Measurements from ENCODE around the gene GEMIN4. TPM values are rescaled to one million over a fixed set of nuclear protein-coding genes. Genes with fewer than 3 reads are reported as not detected.

Gene GEMIN4
- polyA plus RNA-seq, 2 of the 4 experiments (the other 2 are of a cell fraction): 36.1 to 47.6 TPM

DNA sequence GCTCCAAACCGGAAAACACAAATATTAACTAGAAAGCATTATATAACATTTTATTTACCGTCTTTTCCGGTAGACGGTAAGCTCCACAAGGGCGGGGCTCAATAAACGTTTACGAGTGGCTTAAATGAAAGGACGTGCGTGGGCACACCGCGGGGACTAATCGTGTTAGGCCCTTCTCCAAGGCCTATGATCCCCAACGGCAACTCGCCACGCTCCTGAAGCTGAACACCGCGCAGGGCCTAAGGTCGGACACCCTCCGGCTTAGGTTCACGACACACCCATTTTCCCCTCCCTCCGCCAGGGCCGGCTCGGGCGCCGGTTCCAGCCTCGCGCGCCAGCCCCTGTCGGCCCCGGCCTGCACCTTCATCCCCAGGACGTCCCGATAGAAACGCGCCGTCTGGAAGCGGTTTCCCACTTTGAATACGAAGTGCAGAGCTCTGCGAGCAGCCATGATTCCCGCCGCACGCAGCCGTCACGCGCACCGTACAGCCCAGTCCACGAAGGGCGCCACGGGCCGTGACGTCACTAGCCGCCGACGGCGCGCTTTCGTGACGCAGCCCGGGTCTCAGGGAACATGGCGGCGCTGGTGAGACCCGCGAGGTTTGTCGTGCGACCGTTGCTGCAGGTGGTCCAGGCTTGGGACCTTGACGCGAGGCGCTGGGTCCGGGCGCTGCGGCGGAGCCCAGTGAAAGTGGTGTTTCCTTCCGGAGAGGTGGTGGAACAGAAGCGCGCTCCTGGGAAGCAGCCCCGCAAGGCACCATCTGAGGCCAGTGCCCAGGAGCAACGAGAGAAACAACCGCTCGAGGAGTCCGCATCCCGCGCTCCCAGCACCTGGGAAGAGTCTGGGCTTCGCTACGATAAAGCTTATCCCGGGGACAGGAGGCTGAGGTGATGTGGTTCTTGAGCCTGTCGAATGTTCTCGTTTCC is 30.0 kb upstream of the GEMIN4 start, which contains the start of the genes GLOD4 and MRM3:
Gene GLOD4 (minus strand): TSS at position 476 of the 927 bp plus-strand sequence. CDS start 25 bp downstream, at position 451.
Gene MRM3 (plus strand): TSS at position 549 of the 927 bp plus-strand sequence. CDS start 26 bp downstream, at position 575.
- Histone ChIP-seq H3K4me3 (peak within 1 kb of the TSS; percentile 96), H3K4me1 (peaks cover 22% of the 10 kb centered on the region), H3K9me3 (no peaks in the 10 kb centered on the region), H3K27ac (peak within 1 kb of the TSS; percentile 89 to 91), H3K4me2 (peak within 1 kb of the TSS; percentile 98)
- TF ChIP-seq, protein P1, sequence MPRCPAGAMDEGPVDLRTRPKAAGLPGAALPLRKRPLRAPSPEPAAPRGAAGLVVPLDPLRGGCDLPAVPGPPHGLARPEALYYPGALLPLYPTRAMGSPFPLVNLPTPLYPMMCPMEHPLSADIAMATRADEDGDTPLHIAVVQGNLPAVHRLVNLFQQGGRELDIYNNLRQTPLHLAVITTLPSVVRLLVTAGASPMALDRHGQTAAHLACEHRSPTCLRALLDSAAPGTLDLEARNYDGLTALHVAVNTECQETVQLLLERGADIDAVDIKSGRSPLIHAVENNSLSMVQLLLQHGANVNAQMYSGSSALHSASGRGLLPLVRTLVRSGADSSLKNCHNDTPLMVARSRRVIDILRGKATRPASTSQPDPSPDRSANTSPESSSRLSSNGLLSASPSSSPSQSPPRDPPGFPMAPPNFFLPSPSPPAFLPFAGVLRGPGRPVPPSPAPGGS (IDR thresholded peaks at IDR 0.05): peak; percentile 81; the same call in 2 of the 3 replicates
- TF ChIP-seq CBX8 (IDR thresholded peaks at IDR 0.05) (no peak), SREBF2 (IDR thresholded peaks at IDR 0.05) (no peak), NFE2L2 (conservative IDR thresholded peaks at IDR 0.05; ENCODE audit: low read length) (no peak), PBX3 (IDR thresholded peaks at IDR 0.05) (peak; percentile 62; the same call in 1 of the 2 replicates), TP53 (CRISPR knock-in tag; IDR thresholded peaks at IDR 0.05) (no peak; the same call in 1 of the 2 replicates), FOSL2 (IDR thresholded peaks at IDR 0.05) (no peak), FOSL2 (CRISPR knock-in tag; IDR thresholded peaks at IDR 0.05) (peak; percentile 46; the same call in 1 of the 2 replicates), NPAS2 (CRISPR knock-in tag; IDR thresholded peaks at IDR 0.05; ENCODE audit: borderline replicate concordance) (peak; percentile 82), GATA3 (IDR thresholded peaks at IDR 0.05; ENCODE audit: borderline replicate concordance) (0 out of 2 replicates have a peak, but pooled peaks have one; percentile 41), ZNF302 (CRISPR knock-in tag; IDR thresholded peaks at IDR 0.05) (no peak), ZFP36 (IDR thresholded peaks at IDR 0.05; ENCODE audit: borderline replicate concordance, partially characterized antibody) (no peak), MYC (IDR thresholded peaks at IDR 0.05; ENCODE audit: borderline replicate concordance, low read length) (peak; percentile 96; the same call in 1 of the 2 replicates), FOXS1 (CRISPR knock-in tag; IDR thresholded peaks at IDR 0.05) (no peak), FOSB (CRISPR knock-in tag; IDR thresholded peaks at IDR 0.05) (no peak), E2F6 (IDR thresholded peaks at IDR 0.05; ENCODE audit: borderline replicate concordance, low read depth) (peak; percentile 76), HES2 (IDR thresholded peaks at IDR 0.05) (no peak), HDAC2 (IDR thresholded peaks at IDR 0.05) (peak; percentile 98), NR3C1 (IDR thresholded peaks at IDR 0.05) (no peak), JUN (IDR thresholded peaks at IDR 0.05) (peak; percentile 77 to 96; a peak in 4 of 5 replicates), ELK1 (IDR thresholded peaks at IDR 0.05; ENCODE audit: low read depth, low read length) (no peak), MAX (IDR thresholded peaks at IDR 0.05) (peak; percentile 99), ZSCAN20 (CRISPR knock-in tag; IDR thresholded peaks at IDR 0.05) (no peak), RCOR1 (IDR thresholded peaks at IDR 0.05; ENCODE audit: low read depth, low read length) (no peak), KDM5A (IDR thresholded peaks at IDR 0.05) (peak; percentile 100), SMC3 (IDR thresholded peaks at IDR 0.05) (no peak), JUNB (IDR thresholded peaks at IDR 0.05) (no peak), BHLHE40 (IDR thresholded peaks at IDR 0.05; ENCODE audit: low read depth, low read length) (peak; percentile 61; the same call in 1 of the 2 replicates), POLR2A (IDR thresholded peaks at IDR 0.05; ENCODE audit: low read length) (peak; percentile 96), PHF8 (IDR thresholded peaks at IDR 0.05; ENCODE audit: borderline replicate concordance, low read depth) (peak; percentile 85; the same call in 1 of the 2 replicates)
- TF ChIP-seq, protein P2, sequence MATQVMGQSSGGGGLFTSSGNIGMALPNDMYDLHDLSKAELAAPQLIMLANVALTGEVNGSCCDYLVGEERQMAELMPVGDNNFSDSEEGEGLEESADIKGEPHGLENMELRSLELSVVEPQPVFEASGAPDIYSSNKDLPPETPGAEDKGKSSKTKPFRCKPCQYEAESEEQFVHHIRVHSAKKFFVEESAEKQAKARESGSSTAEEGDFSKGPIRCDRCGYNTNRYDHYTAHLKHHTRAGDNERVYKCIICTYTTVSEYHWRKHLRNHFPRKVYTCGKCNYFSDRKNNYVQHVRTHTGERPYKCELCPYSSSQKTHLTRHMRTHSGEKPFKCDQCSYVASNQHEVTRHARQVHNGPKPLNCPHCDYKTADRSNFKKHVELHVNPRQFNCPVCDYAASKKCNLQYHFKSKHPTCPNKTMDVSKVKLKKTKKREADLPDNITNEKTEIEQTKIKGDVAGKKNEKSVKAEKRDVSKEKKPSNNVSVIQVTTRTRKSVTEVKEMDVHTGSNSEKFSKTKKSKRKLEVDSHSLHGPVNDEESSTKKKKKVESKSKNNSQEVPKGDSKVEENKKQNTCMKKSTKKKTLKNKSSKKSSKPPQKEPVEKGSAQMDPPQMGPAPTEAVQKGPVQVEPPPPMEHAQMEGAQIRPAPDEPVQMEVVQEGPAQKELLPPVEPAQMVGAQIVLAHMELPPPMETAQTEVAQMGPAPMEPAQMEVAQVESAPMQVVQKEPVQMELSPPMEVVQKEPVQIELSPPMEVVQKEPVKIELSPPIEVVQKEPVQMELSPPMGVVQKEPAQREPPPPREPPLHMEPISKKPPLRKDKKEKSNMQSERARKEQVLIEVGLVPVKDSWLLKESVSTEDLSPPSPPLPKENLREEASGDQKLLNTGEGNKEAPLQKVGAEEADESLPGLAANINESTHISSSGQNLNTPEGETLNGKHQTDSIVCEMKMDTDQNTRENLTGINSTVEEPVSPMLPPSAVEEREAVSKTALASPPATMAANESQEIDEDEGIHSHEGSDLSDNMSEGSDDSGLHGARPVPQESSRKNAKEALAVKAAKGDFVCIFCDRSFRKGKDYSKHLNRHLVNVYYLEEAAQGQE (IDR thresholded peaks at IDR 0.05): peak; percentile 66; the same call in 1 of the 2 replicates
- TF ChIP-seq, protein P3, sequence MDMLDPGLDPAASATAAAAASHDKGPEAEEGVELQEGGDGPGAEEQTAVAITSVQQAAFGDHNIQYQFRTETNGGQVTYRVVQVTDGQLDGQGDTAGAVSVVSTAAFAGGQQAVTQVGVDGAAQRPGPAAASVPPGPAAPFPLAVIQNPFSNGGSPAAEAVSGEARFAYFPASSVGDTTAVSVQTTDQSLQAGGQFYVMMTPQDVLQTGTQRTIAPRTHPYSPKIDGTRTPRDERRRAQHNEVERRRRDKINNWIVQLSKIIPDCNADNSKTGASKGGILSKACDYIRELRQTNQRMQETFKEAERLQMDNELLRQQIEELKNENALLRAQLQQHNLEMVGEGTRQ (IDR thresholded peaks at IDR 0.05): peak; percentile 69
- ATAC-seq: peak; percentile 95 to 96
- ChIA-PET CTCF (interaction anchor here (0.6 to 7.3 kb wide), 12 partner anchors 10 to 582 kb away, joined by 3 to 52 read pairs (median 4); partner anchors contain the start of genes GEMIN4, NXN and TIMM22), POLR2A (interaction anchor here (0.5 to 2.9 kb wide), 12 partner anchors 10 to 215 kb away, joined by 3 to 25 read pairs (median 6); partner anchors contain the start of genes GEMIN4, NXN and TIMM22)
- peak; percentile 63 for FAIRE-seq
- peak; percentile 91 to 95 for DNase-seq (ENCODE audit: low read depth in 1 of 2, low spot score in 1 of 2)
- 1% methylated on average over 53 of the region's 87 CpGs for WGBS (ENCODE audit: missing lambda C conversion rate)
